Stimulated activated CD8-positive, alpha-beta memory T cell treated with anti-CD3 and anti-CD28 coated beads, Interleukin-15, amount 100 ng/mL, for 48 hours (primary cell): ENCODE data around the gene RAP1GDS1.
A peak's percentile ranks its signal among the peaks of the same experiment; 100 is the strongest.
"Not testable (repeated sequence)": the region's sequence is repeated elsewhere in the genome, so short reads cannot be mapped to it uniquely, and the experiment has no call there.

Experiments
- DNase-seq, 2 donors: peaks; one replicate each; pipeline ENCODE4 v3.0.0-alpha.2; 2020; ENCODE audit warnings: low read depth in 2 of 2

Gene RAP1GDS1

DNA sequence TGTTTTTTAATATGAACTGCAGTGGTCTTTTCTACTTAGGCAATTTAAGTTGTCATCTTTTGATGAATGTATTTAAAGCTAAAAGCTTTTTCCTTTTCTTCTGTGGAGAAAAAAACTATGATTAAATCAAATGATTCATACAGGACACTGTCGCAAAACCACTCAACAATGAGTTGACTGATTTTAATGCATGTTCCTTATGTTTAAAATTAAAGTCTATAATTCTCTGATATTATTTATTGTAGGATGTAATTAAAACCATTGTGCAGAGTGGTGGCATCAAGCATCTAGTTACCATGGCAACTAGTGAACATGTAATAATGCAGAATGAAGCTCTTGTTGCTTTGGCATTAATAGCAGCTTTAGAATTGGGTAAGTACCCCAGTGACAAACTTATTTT is 172.5 kb downstream of the RAP1GDS1 start:
- no peak for DNase-seq

DNA sequence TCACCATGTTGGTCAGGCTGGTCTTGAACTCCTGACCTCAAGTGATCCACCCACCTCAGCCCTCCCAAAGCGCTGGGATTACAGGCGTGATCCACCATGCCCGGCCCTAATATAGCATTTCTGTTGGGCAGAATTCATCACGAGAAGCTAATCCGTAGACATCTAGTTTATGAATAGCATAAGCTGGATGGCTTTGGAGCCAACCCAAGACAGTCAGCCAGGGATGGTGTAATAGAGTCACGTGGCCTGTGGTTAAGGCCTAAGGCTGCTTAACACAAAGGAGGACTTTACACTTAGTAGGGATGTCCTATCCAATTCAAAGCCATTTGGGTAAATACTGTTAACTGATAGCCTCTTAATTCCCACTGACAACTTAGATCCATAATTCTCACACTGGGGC is 173.6 kb downstream of the RAP1GDS1 start:
- DNase-seq: no peak

DNA sequence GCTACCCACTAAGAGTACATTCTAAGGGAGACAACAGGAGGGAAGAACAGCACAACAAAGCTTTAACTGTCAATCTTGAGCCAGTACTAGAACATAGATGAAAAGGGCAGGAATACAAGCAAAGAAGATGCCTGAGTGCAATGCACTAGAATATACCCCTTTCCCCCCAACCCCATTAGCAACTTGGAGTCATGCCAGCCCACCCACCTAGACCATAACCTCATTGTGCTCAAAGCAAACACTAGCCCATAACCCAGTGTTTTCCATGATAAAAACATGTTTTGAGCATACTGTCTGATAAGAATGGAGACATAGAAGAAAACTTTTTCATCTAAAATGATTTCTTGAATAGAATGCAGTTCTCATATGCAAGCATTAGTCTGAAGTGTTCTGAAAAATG is 183.2 kb downstream of the RAP1GDS1 start:
- DNase-seq: no peak

DNA sequence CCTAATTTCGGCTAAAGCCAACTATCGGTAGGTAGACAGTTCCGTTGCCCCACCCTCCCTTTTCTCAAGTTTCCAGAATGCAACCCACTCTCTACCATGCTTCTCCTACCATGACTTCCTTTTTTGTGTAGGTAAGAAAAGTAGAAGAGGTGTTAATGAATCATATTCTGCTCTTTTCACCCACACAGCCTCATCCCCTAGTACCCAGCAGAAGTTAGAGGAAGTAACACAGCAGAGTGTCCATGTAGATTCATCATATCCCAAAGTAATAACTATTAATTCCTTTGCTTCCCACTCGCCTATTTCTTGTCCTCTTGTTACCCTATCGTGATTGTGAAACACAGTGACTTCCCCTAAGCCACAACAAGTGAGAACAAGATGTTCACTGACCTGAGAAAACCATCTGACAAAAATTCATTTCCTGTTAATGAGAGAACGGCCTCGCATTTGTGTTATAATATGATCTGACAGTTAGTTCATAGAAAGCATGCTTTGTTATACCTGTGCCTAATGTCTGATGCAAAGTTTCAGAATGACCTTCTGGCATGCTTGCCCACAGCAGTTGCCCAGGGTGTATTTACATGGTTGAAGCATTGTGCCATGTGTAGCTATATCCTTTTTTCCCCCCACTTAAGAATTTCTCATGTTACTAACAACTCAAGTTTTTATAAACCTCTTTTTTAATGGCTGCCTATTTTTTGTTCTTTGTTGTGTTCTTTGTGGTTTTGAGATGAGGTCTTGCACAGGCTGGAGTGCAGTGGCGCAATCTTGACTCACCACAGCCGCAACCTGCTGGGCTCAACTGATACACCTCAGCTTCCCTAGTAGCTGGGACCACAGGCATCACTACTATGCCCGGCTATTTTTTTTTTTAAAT is 185.6 kb downstream of the RAP1GDS1 start:
- DNase-seq: peak; percentile 57 to 66

DNA sequence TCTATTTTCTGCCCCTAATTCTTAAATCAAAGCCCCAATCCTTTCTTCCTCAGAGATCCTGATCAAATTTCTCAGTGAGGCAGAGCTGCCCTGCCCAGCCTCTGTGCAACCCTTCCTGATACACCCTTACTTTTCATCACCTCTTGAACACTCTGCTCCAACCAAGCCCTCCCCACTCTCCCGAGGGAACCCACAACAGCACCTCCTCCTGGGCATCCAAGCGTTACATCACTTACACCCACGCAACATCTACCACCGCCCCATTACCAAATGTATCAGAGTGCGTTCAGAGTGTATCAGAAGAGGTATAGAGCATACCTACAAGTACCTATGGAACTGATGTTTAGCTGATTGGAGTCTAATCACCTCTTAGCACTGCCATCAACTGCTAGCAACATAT is 186.5 kb downstream of the RAP1GDS1 start:
- DNase-seq: no peak

DNA sequence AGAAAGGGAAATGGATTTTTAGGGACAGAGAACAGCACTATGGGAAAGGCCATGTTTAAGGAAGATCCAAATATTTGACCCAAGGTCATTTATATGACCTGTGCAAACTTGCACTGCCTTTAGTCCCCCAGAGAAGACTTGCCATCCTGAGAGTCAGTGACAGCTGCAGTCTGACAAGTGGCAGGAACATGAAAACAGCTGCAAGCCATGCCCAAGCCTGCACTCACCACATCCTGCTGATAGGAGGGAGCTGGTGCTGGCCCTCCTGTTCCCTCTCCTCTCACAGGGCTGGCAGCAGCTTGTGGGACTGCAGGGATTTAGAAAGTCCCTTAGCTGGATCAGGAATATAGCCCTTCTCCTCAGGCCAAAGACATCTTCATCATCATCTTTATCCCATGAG is 187.7 kb downstream of the RAP1GDS1 start:
- no peak for DNase-seq

DNA sequence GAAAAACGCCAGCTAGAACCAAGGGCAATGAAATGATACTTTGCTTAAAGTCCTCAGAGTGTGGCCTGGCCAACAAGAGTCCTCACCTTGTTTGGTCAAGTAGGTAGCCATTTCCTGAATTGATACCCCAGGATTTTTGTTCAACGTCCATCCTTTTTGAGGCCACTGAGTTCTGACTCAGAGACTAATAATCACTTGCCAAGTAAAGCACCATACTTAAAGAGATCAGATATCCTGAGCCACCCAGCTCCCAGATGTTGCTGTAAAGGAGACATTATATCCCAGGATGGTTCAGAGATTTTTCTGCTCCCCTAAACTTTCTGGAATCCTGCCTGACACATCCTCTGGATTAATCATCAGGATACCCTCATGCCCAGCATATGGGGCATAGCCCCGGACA is 190.9 kb downstream of the RAP1GDS1 start:
- DNase-seq: no peak

DNA sequence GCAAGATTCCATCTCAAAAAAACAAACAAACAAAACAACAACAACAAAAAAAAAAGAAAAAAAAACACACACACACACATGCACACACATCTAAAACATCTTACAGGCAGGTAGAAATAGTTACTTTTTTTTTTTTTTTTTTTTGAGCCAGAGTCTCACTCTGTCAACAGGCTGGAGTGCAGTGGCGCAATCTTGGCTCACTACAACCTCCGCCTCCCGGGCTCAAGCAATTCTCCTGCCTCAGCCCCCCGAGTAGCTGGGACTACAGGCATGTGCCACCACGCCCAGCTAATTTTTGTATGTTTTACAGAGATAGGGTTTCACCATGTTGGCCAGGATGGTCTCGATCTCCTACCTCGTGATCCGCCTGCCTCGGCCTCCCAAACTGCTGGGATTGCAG is 196.2 kb downstream of the RAP1GDS1 start:
- DNase-seq: not testable (repeated sequence)

DNA sequence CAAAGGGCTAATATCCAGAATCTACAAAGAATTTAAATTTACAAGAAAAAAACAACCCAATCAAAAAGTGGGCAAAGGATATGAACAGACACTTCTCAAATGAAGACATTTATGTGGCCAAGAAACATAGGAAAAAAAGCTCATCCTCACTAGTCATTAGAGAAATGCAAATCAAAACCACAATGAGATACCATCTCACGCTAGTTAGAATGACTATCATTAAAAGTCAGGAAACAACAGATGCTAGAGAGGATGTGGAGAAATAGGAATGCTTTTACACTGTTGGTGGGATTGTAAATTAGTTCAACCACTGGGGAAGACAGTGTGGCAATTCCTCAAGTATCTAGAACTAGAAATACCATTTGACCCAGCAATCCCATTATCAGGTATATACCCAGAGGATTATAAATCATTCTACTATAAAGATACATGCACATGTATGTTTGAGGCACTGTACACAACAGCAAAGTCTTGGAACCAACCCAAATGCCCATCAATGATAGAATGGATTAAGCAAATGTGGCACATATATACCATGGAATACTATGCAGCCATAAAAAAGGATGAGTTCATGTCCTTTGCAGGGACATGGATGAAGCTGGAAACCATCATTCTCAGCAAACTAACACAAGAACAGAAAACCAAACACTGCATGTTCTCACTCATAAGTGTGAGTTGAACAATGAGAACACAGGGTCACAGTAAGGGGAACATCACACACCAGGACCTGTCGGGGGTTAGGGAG is 200.1 kb downstream of the RAP1GDS1 start:
- DNase-seq: not testable (repeated sequence)

DNA sequence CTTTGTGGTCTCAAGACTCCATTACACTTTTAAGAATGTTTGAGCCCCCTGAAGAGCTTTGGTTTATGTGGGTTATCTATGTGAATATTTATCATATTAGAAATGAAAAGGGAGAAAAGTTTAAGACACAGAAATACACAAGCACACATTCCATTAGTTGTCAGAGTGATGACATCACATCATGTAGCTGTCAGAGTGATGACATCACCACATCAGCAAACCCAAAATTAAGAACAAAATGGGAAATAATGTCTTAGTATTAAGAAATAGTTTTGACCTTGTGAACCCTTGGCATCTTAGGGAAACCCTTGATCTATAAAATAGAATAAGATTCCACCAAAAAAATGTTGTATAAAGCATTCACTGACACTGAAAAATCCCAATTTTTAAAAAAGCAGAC is 201.3 kb downstream of the RAP1GDS1 start:
- DNase-seq: no peak

DNA sequence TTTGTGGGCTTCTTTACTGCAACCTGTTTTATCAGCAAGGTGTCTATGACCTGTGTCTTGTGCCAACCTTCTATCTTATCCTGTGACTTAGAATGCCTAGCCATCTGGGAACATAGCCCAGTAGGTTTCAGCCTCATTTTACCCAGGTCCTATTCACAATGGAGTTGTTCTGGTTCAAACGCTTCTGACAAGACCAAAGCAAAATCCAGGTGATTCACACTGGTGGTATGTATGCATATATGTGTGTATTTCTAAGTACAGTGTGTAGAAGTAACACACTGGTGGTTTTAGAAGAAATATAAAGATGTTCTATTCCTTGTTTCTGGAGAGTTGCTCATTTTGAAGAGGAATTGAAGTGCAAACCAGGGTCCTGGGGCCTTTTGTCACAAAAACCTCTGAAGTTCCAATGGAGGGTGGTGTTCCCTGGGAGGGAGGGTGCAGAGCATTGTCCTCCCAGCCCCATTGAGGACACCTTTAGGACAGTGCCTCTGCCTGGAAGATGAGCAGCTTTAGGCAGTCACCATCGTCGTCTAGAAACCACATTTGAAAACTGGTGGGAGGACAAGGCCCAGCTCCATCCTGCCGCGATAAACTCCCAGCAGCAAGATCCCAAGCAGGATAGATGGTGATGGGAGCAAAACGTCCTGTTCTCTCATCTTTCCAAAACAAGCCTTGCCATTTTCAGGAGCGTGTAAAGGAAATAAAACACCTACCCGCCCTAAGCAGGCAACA is 205.8 kb downstream of the RAP1GDS1 start:
- DNase-seq: no peak

DNA sequence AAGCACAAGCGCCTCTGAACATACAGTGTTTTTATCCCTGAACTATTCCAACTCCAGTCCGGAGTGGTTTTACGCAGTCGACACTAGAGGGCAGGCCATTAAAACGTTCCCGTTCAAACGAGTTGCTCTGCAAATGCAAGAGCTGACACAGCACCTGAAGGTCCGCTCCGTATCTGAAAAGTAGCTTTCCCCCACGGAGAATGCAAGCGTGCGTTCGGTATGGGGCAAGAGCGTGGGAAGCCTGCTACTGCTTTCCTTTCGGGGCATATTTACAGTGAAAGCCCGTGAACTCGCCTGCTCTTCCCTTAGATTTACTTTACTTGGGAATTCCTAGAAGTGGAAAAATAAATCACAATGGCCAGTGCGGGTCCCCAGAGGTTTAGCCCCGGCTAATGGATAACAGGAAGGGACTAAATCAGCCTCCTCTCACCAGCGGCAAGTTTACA is 206.5 kb downstream of the RAP1GDS1 start:
- DNase-seq: peak; percentile 42 to 54

DNA sequence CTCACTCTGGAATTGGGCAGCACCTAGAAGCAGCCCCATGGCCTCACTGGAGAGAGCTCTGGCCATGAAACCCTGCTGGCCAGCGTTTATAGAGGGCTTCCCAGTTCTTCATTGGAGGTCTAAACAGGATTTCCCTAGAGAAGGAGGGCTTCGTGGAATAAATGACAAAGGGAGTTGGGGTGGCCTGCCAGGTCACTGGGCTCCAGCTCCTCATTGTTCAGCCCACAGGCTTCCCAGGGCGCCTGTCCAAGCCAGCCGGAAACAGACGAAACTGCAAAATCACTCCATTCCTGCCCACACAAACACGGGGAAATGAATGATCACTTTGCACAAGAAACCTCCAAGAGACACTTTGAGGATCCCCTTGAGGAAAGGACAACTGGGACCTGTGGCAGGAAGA is 207.5 kb downstream of the RAP1GDS1 start:
- DNase-seq: no peak

DNA sequence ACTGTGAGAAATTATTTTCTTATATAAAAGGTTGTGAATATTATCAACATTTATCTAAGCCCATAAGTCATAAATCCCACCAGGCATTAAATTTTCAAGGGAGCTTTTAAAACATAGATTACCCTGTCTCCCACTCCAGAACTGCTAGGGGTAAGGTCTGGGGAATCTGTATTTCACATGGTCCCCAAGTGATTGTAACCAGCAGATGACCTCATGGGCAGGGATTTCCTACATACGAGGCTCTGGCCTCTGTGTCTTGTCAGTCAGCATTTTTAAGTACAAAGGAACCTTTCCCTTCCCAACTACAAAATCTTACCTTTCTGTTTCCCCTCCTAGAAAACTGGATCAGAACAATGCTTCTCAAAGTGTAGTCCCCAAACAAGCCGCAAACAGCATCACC is 208.6 kb downstream of the RAP1GDS1 start:
- no peak for DNase-seq

DNA sequence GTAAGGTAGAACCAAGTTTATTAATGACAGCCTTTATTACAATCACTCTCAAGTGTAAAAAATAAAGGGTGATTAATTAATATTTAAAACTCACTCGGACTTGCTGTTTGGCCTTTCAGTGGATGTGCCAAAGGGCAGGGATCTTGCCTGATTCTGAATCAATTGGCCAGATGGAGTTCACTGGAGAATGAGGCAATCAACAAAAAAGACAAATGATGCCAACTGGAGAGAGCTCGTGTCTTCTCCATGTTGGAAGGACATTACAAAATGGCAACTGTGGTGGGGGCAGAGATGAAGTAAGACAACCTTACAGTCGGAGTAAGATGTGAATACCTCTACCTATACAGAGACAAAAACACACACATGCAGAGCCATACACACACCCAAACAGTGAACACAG is 209.2 kb downstream of the RAP1GDS1 start:
- DNase-seq: no peak

DNA sequence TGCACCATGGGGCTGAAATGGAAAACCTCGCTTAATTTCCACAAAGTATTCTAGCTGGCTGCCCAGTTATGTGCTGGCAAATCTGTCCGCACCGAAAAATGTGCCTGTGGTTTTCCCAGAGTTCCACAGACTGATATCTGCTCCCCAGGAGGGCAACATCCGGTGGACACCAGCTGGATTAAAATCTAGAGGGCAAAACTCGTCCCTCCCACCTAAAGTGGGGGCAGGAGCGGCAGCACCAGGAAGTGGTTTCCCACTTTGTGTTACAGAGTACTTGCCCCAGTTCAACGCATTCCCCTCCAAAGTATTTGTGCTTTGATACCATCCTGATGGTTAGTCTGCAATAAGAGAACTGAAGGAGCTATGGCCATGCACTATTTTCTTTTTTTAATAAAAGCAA is 209.6 kb downstream of the RAP1GDS1 start:
- DNase-seq: no peak

DNA sequence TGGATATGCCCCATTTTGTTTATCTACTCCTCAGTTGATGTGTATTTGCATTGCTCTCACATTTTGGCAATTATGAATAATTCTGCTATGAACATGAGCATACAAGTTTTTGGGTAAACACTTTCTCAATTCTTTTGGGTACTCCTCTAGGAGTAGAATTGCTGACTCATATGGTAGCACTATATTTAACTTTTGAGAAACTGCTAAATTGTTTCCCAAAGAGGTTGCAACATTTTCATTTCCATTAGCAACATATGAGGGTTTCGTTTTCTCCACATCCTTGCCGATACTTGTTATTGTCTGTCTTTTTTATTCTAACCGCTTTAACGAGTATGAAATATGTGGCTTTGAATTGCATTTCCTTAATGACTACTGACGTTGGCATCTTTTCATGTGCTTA is 211.9 kb downstream of the RAP1GDS1 start:
- DNase-seq: no peak

DNA sequence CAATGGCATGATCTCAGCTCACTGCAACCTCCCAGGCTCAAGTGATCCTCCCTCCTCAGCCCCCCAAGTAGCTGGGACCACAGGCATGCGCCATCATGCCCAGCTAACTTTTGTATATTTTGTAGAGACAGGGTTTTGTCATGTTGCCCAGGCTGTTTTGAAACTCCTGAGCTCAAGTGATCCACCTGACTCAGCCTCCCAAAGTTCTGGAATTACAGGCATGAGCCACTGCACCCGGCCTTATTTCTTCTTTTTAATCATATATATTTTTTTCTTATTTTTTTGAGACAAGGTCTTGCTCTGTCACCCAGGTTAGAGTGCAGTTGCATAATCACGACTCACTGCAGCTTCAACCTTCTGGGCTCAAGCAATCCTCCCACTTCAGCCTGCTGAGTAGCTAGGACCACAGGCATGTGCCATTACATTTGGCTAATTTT is 213.2 kb downstream of the RAP1GDS1 start:
- no peak for DNase-seq

DNA sequence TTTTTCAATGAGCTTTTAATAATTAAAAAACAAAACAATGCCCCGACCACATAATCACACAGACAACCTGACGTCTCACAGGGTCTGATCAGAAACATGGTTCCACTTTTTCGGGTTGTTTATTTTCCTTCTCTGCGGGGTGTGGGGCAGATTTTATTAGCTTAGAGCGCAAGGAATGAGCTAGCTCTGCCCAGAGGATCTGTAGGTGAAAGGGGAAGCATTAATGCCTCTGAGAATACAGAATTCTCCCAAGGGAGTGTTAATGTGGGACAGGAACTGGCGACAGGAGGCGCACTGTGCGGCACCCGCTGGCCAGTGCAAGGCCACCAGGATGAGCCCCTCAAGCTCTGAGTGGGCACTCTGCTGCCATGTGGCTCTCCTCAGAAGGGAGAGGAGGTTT is 215.7 kb downstream of the RAP1GDS1 start:
- no peak for DNase-seq

DNA sequence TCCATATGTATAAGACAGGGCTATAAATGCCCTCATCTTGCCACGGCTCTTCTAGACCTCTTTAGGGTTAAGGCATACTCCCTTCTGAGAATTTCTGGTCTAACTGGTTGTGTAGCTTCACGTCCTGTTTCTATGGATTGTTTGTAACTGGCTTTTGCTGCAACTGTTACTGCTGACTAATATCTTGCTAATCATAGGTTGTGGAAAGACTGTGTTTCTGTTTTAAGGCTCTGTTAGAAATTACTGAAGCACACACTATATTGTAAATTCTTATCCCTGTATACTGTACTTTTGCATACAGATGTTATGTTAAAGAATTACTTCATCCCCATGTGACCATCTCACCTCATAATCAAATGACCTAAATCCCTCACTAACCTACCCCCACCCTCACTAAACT is 218.4 kb downstream of the RAP1GDS1 start:
- DNase-seq: not testable (repeated sequence)

DNA sequence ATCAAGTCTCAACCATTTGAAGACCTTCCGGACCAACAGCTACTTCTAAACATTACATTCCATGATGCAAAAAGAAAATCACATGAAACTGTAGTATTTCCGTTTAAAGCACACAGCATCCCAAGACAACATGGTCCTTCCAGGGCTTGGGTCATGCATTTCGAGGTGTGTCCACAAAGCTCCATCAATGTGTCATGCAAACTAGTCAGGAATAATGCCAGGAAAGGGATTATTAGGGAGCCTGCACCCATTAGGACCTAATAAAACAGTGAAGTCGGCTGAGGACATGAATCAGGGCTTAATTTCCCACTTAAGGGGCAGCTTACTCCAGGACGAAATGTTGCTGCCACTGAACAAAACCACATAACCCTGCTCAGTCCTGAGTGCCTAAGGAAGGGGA is 219.4 kb downstream of the RAP1GDS1 start:
- no peak for DNase-seq

DNA sequence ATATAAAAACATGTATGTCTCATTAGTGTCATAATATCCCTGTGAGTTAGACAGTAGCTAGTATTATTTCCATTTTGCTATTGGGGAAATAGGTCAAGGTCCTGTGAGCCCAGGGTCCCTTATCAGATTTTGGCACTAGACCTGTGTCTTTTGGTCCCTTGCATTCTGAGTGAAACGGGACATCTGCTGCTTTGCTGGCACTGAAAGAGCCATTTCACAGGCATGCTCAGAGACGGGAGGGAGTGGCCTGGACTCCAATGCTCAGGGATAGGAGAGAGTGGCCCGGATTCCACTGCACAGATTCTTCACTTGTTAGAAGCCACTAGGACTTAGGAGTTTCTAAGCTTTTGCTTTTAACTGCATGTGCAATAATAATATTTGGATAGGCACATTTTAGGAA is 220.0 kb downstream of the RAP1GDS1 start:
- no peak for DNase-seq

DNA sequence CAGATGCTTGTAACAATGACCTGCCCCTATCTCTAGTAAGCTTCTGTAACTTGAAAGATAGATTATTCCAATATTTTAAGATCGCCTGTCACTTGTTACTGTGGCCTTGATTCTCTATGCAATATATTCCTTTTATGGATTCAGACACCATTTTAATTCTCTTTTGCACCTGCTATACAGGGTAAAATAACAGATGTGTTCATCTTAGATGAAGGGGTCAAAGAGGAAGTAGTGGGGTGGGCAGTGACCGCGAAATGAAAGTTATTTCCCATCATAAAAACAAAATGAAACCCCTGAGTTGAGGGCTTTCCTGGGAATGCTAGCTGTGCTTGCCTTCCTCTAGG is 221.3 kb downstream of the RAP1GDS1 start:
- DNase-seq: no peak
